Neural cell (in vitro differentiated cells): Measurements from ENCODE around the gene SERINC2.
A peak's percentile ranks its signal among the peaks of the same experiment; 100 is the strongest.

Experiments used
- EP300 ChIP-seq: fragments of 450-650 bp; conservative IDR thresholded peaks from 2 replicates; pipeline ENCODE4 v1.6.1; 2014; ENCODE audit warnings: antibody characterized with exemption, mild to moderate bottlenecking, moderate library complexity; ENCODE audit not compliant: poor library complexity, severe bottlenecking
- EZH2 ChIP-seq: fragments of 200-600, 300-800 bp; shearing (Covaris generic), sonication (generic); IDR thresholded peaks from 2 replicates; pipeline ENCODE4 v1.6.1; 2014; ENCODE audit warnings: antibody characterized with exemption, low read length, borderline replicate concordance, mild to moderate bottlenecking; ENCODE audit not compliant: insufficient read depth, poor library complexity, severe bottlenecking
- MXI1 ChIP-seq: fragments of 450-650 bp; conservative IDR thresholded peaks from 2 replicates; pipeline ENCODE4 v1.6.1; 2014; ENCODE audit warnings: antibody characterized with exemption, mild to moderate bottlenecking; ENCODE audit not compliant: poor library complexity, severe bottlenecking
- POLR2AphosphoS5 ChIP-seq: IDR thresholded peaks from 2 replicates; pipeline ENCODE4 v1.6.1; 2012
- SMC3 ChIP-seq: fragments of 450-650 bp; conservative IDR thresholded peaks from 2 replicates; pipeline ENCODE4 v1.6.1; 2014; ENCODE audit warnings: antibody characterized with exemption, mild to moderate bottlenecking, moderate library complexity; ENCODE audit not compliant: poor library complexity
- TAF1 ChIP-seq: IDR thresholded peaks from 2 replicates; pipeline ENCODE4 v1.6.1; 2012; ENCODE audit warnings: low read depth
- TF ChIP-seq, protein P1 (sequence below): fragments of 450-650 bp; IDR thresholded peaks from 2 replicates; pipeline ENCODE4 v1.5.1; 2014; ENCODE audit warnings: antibody characterized with exemption, mild to moderate bottlenecking, moderate library complexity; ENCODE audit not compliant: poor library complexity, severe bottlenecking

DNA sequence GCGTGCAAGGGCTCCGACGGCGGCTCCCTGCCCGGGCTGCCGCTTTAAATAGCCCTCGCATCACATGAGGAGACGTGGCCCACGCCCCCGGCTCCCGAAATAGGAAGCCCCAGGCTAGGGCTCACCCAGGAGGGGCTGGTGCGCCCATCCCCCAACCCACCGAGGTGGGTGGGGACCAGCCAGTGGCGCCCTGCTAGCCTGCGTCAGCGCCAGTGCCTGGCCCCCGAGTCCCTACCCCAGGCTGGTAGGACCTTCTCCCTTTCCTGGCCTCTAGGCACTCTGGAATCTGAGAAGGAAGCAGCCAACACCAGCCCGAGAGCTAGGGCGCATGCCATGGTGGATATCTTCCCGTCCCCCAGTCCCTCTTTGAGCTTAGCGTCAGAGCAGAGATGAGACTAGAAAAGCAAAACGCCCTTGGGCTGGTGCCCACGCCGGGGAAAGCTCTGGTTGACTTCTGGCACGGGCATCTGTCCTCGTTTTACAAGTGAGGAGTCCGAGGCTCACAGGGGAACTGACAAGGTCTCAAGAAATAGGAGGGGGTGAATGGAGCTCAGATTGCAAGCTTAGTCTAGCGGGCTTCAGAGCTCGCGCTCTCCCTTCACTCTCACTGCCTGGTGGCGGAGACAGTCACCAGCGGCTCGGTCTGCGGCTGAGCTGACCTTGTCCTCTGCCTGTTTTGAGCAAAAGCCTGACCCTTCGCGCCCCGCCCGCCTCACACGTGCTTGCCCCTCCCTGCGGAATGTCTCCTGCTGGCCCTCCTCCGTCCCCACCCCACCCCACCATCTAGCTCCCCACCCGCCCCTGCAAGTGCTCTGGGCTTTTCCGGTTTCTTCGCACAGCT, 39.7 kb upstream of the SERINC2 start, which contains the start of gene FABP3:
- TF ChIP-seq SMC3 (peak; percentile 9), MXI1 (no peak), EZH2 (no peak), EP300 (no peak), POLR2AphosphoS5 (peak; percentile 59), TAF1 (peak; percentile 61)
- TF ChIP-seq, protein P1, sequence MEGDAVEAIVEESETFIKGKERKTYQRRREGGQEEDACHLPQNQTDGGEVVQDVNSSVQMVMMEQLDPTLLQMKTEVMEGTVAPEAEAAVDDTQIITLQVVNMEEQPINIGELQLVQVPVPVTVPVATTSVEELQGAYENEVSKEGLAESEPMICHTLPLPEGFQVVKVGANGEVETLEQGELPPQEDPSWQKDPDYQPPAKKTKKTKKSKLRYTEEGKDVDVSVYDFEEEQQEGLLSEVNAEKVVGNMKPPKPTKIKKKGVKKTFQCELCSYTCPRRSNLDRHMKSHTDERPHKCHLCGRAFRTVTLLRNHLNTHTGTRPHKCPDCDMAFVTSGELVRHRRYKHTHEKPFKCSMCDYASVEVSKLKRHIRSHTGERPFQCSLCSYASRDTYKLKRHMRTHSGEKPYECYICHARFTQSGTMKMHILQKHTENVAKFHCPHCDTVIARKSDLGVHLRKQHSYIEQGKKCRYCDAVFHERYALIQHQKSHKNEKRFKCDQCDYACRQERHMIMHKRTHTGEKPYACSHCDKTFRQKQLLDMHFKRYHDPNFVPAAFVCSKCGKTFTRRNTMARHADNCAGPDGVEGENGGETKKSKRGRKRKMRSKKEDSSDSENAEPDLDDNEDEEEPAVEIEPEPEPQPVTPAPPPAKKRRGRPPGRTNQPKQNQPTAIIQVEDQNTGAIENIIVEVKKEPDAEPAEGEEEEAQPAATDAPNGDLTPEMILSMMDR: no peak
